Fibroblast of pulmonary artery (primary cell): ENCODE data around the gene FBLN1.
"Not testable (repeated sequence)": the region's sequence is repeated elsewhere in the genome, so short reads cannot be mapped to it uniquely, and the experiment has no call there.

Experiments used
- DNase-seq: peaks from one replicate; pipeline ENCODE4 v3.0.0-alpha.2; 2010; ENCODE audit warnings: low read depth
- H3K4me3 ChIP-seq: replicated peaks from 2 replicates; pipeline ENCODE4 v1.5.1; 2011; ENCODE audit warnings: low read depth, mild to moderate bottlenecking, control low read depth, low read length, moderate library complexity
- TF ChIP-seq, protein P1 (sequence below): IDR thresholded peaks from 2 replicates; pipeline ENCODE4 v1.5.1; 2011; ENCODE audit warnings: mild to moderate bottlenecking, control low read depth, low read length, inconsistent platforms; ENCODE audit errors: missing control alignments

FBLN1 gene

DNA sequence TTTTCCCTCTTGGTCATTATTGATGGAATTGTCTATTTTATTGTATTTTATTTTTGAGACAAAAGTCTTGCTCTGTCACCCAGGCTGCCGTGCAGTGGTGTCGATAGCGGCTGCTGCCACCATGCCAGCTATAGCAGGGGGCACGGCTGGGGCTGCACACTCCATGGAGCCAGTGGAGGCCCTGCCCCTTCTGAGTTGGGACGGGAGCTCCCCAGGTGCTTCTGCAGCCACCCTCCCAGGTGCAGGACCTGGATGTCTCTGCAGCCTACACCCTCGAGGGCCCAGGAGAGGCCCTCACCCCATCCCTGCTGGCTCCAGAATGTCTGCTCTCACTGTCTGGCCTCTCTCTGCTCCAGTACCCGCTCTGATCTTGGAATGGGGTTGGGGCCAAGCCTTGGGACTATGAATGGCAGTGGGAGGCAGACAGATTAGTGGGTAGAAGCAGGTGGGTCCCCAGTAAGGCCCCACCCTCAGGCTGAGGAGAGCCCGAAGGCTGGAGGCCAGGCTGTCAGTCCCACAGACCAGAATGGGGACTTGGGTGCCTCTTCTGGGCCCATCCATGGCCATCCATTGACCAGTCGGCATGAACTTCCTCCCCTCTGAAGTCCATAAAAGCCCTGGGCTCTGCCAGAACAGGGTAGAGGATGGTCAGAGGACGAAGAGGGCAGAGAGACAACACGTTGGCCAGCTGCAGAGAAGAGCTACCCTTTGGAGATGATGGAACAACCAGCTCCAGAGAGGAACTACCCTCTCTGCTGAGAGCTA is 119.3 kb downstream of the FBLN1 start:
- DNase-seq = no peak
- no peak overlapping the region for H3K4me3 ChIP-seq
- TF ChIP-seq, protein P1, sequence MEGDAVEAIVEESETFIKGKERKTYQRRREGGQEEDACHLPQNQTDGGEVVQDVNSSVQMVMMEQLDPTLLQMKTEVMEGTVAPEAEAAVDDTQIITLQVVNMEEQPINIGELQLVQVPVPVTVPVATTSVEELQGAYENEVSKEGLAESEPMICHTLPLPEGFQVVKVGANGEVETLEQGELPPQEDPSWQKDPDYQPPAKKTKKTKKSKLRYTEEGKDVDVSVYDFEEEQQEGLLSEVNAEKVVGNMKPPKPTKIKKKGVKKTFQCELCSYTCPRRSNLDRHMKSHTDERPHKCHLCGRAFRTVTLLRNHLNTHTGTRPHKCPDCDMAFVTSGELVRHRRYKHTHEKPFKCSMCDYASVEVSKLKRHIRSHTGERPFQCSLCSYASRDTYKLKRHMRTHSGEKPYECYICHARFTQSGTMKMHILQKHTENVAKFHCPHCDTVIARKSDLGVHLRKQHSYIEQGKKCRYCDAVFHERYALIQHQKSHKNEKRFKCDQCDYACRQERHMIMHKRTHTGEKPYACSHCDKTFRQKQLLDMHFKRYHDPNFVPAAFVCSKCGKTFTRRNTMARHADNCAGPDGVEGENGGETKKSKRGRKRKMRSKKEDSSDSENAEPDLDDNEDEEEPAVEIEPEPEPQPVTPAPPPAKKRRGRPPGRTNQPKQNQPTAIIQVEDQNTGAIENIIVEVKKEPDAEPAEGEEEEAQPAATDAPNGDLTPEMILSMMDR = no peak

DNA sequence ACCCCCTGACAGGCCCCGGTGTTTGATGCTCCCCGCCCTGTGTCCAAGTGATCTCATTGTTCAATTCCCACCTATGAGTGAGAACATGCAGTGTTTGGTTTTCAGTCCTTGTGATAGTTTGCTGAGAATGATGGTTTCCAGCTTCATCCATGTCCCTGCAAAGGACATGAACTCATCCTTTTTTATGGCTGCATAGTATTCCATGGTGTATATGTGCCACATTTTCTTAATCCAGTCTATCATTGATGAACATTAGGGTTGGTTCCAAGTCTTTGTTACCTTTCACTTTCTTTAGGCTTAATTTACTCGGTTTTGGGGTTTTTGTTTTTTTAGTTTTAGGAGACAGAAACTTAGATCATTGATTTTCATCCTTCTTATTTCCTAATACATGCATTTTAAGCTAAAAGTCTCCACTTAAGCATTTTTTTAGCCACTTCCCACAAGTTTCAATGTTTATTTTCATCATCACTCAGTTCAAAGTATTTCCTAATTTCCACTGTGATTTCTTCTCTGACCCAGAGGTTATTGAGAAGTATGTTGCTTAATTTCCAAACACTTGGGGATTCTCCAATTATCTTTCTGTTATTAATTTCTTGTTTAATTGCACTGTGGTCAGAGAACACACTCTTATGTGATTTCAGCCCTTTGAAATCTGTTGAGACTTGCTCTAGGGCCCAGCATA is 120.9 kb downstream of the FBLN1 start:
- not testable (repeated sequence) for DNase-seq

GRCh38 chr22:45626198-45626651 is 123.5 kb downstream of the FBLN1 start:
- TF ChIP-seq, protein P1 = no peak
- no peak overlapping the region for H3K4me3 ChIP-seq
- DNase-seq = no peak

More for the DNA sequence above, 120.9 kb downstream of the FBLN1 start:
- H3K4me3 ChIP-seq = not testable (repeated sequence)

- no peak for DNase-seq
- TF ChIP-seq, protein P1 = no peak
- H3K4me3 ChIP-seq = no peak overlapping the region
Observed at GRCh38 chr22:45627489-45628233, 125.0 kb downstream of the FBLN1 start.

- TF ChIP-seq, protein P1 = no peak
- no peak for DNase-seq
- no peak overlapping the region for H3K4me3 ChIP-seq
Observed at GRCh38 chr22:45628515-45628914, 125.8 kb downstream of the FBLN1 start.

- no peak overlapping the region for H3K4me3 ChIP-seq
- DNase-seq = no peak
- TF ChIP-seq, protein P1 = no peak
Observed at GRCh38 chr22:45629469-45630089, 126.9 kb downstream of the FBLN1 start.

DNA sequence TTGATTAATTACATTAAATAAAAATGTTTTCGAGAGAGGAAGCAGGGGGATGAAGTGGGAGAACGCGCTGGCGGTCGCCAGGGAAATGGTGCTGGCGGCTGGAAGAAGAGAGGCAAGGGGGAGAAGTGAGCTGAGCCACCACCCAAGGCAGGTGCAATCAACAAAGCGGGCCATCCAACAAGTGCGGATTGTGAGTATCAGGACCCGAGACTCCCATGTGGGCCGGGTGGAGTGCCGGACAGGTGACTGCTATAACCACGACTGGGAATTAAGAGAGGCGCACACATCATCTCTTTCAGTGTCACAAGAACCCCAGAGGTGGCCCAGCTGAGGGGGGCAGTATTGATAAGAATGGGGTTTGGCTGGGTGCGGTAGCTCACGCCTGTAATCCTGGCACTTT is 127.8 kb downstream of the FBLN1 start:
- DNase-seq = no peak
- no peak overlapping the region for H3K4me3 ChIP-seq

More for the DNA sequence above, 127.8 kb downstream of the FBLN1 start:
- TF ChIP-seq, protein P1 = no peak
